Skin epidermis (tissue), 12 donors: ENCODE results near the gene MRPL24.
"Not testable (repeated sequence)": the region's sequence is repeated elsewhere in the genome, so short reads cannot be mapped to it uniquely, and the experiment has no call there.

Experiments used
- H3K27ac ChIP-seq, 21 experiments: fragments of 200-600 bp; sonication (generic) in 11 of 21; one replicate each; pipeline ENCODE4 v1.5.0; 2020; ENCODE audit warnings: mild to moderate bottlenecking in 3 of 21, inconsistent platforms in 2 of 21, moderate library complexity in 2 of 21
- H3K4me3 ChIP-seq, 7 experiments: fragments of 200-600 bp; sonication (generic) in 2 of 7; one replicate each; pipeline ENCODE4 v1.5.0; 2020; ENCODE audit warnings: inconsistent platforms in 2 of 7, mild to moderate bottlenecking in 2 of 7, moderate library complexity in 1 of 7

MRPL24 gene

DNA sequence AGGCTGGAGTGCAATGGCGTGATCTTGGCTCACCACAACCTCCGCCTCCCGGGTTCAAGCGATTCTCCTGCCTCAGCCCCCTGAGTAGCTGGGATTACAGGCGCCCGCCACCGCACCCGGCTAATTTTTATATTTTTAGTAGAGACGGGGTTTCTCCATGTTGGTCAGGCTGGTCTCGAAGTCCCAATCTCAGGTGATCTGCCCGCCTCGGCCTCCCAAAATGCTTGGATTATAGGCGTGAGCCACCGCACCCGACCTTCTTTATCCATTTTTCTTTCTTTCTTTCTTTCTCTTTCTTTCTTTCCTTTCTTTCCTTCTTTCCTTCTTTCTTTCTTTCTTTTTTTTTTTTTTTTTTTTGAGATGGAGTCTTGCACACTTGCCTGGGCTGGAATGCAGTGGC is 24.2 kb upstream of the MRPL24 start:
- not testable (repeated sequence) for H3K27ac ChIP-seq, H3K4me3 ChIP-seq

DNA sequence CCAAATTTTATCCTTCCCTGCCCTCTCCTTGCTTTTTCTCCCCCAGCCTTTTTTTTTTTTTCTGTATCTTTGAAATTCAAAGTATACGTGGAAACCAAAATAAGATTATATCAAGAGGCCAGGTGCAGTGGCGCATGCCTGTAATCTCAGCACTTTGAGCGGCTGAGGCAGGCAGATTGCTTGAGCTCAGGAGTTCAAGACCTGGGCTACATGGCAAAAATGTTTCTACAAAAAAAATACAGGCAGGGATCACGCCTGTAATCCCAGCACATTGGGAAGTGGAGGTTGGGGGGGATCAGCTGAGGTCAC is 19.9 kb upstream of the MRPL24 start:
- no peak overlapping the region for H3K27ac ChIP-seq
- no peak overlapping the region for H3K4me3 ChIP-seq

DNA sequence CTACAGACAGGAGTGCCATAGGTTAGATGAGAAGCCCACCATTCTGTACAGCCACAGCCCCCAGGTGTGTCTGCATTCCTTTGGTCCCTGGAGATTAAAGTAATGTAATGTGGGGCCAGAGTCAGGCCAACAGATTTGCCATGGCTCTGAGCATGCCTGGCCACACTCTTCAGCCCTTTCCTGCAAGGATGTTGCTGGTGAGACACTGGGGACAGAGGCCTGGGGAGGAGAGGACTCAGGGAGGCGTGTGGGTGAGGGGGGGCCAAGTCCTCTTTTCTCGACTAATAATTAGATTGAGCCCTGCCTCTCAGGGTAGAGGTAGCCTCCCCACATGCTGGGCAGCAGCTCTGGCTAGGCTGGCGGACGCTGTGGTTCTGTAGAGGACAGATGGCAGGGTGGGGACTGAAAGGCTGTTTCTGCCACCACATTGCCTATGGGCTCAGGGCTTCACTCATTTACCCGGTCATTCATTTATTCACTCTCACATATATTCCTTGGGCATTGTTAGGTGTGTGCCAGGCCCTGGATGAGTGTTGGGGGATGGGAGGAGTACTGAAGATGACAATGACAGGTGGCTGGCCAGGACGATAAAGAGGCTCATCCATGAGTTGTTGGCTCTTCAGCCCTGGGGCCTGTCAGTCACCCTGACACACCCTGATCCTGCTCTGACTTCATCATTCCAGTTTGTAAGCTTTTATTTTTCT is 19.4 kb upstream of the MRPL24 start:
- Histone ChIP-seq H3K27ac (no peak overlapping the region), H3K4me3 (no peak overlapping the region)

DNA sequence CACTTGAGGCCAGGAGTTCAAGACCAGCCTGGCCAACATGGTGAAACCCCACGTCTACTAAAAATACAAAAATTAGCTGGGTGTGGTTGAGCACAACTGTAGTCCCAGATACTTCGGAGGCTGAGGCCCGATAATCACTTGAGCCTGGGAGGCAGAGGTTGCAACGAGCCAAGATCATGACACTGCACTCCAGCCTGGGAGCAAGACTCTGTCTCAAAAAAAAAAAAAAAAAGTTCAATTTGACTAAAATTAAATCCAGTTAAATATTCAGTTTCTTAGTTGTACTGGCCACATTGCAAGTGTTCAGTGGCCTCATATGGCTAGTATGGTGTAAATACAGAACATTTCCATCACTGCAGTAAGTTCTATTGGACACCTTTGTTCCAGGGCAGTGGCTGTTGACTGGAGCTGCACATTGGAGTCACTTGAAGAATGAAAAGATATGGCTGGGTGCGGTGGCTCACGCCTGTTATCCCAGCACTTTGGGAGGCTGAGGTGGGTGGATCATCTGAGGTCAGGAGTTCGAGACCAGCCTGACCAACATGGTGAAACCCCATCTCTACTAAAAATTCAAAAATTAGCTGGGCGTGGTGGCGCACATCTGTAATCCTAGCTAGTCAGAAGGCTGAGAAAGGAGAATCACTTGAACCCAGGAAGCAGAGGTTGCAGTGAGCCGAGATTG is 16.8 kb upstream of the MRPL24 start:
- not testable (repeated sequence) for H3K4me3 ChIP-seq, H3K27ac ChIP-seq

DNA sequence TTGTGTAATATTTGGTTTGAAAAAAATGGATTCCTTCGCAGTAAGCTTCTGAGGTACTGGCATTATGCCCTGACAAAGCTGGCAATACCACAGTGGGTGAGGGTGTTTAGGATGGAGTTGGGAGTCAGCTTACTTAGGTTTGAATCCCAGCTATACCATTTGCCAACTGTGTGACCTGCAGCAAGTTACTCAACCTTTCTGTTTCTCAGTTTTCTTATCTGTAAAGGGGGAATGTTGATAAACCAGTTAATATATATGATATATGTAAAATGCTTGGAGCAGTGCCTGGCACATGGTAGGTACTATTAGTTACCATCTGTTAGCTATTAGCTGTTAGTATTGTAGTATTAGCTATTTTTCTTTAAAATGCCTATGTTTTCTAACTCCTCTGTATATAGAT is 15.5 kb upstream of the MRPL24 start:
- Histone ChIP-seq H3K27ac (no peak overlapping the region), H3K4me3 (no peak overlapping the region)

DNA sequence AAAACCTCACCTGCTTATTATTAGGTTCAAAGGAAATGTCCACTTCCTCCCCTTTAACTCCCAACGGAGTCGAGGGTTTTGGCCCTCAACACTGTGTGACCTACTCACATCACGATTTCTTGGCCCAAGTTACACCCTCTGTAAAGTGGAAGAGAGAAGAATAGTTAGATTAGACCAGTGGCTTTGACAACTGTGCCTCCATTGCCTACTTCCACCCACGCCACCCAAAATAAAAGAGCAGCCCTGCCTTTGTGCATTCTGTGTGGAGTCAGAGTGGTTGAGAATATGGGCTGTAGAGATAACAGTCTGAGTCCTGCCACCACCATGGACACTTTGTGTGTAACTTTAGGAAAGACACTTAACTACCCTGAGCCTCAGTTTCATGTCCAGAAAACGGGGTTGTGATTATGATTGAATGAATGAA is 14.7 kb upstream of the MRPL24 start:
- Histone ChIP-seq H3K4me3 (no peak overlapping the region), H3K27ac (peak overlapping the region in 1 of 21 experiments; percentile 5)

DNA sequence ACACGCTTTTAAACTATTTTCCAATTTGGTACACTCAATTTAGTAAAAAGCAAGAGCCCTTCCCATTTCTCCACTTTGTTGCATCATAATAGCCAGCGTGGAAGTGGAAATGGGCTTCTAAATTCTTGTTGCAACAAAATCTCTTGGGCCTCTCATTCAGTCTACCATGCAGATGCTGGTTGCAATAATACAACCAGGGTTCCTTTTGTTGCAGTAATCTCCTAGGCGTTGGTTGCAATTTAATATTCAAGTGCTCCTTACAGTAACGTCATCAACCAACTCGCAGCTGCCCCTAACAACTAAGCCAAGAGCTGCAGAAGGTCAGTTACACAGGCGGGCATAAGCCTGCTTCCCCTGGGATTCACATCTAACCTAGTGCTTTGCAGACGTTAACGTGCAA is 13.3 kb upstream of the MRPL24 start:
- no peak overlapping the region for H3K4me3 ChIP-seq
- H3K27ac ChIP-seq = no peak overlapping the region

DNA sequence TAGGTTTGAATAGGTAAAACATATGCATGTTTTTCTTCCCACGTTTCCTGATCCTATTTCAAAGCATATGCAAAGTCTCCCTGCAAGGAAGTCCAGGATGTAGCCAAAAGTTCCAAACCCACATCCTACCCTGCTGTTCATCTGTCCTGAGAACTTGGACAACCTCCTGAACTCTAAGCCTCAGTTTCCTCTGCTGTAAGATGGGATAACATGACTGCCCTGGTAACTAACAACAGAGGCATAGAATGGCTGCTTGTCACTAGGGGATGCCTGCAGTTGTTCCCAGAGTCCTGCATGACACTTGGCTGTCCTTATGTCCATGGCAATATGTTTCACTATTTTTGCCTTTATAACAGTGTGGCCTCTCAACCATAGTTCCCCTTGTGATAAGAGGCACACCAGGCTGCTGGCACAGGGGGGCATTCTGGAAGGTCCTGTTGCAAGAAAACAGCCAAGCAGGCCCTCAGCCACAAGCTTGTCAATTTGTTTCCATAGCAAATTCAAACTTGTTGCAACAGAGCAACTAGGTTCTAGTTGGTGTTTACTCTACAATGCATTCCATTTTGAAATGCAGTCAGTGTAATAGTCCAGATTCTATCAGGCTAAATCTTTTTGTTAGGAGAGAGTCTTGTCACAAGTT is 12.1 kb upstream of the MRPL24 start:
- Histone ChIP-seq H3K4me3 (peak overlapping the region in 3 of 7 experiments; percentile 66 to 94 (median 83)), H3K27ac (peak overlapping the region in 13 of 21 experiments; percentile 97 to 100 (median 99))

DNA sequence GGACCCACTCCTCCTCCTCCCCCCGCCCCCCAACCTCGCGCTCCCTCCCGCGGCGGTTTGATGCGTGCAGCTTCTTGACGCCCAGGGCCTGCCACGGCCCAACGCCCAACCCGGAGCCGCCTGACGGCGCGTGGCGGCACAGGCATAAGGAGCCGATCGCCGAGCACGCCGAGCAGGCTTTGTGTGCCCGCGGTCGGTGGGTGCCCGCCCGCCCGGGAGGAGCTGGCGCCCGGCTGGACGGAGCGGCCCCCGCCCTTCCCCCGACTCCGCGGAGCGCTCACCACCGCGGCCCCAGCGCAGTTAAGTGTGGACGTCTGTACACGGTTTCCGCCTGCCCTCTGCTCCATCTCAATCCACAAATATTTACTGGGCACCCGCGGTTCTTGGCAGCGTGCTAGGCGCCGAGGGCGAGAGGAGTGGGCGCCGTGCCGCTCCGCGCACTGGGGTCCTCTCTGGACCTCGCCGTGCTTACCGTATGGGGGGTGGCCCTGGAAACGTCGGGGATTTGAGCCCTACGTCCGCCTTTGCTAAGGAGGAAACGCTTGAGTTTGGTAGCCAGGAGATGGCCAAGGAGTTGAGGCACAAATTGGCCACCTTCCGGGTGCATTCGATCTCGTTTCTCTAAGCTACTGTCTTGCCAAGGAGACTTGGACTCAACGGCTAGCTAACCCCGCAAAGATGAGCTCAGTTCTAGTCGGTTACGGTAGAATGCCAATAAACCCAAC is 11.0 kb upstream of the MRPL24 start:
- Histone ChIP-seq H3K4me3 (peak overlapping the region; percentile 56 to 99 (median 92)), H3K27ac (peak overlapping the region; percentile 78 to 100 (median 99))

DNA sequence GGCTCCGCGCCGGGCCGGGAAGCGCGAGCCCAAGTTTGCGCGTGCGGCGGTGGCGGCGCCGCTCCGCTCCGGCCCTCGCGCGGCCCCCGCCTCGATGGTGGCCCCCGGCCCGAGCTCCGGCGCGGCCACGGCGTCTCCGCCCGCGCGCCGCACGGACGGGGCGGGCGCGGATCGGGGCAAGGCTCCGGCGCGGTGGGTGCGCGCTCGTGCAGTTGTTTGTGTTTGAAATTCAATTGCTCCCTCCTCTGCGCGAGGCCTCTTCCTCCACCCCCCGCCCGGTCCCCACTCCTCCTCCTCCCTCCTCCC is 10.5 kb upstream of the MRPL24 start, which contains the start of gene HDGF:
Gene HDGF (minus strand): TSS at position 225 of the 306 bp plus-strand sequence. CDS start 246 bp downstream, outside the sequence.
- peak within 1 kb of the TSS; percentile 56 to 99 (median 92) for H3K4me3 ChIP-seq
- H3K27ac ChIP-seq = peak within 1 kb of the TSS; percentile 83 to 100 (median 99)

DNA sequence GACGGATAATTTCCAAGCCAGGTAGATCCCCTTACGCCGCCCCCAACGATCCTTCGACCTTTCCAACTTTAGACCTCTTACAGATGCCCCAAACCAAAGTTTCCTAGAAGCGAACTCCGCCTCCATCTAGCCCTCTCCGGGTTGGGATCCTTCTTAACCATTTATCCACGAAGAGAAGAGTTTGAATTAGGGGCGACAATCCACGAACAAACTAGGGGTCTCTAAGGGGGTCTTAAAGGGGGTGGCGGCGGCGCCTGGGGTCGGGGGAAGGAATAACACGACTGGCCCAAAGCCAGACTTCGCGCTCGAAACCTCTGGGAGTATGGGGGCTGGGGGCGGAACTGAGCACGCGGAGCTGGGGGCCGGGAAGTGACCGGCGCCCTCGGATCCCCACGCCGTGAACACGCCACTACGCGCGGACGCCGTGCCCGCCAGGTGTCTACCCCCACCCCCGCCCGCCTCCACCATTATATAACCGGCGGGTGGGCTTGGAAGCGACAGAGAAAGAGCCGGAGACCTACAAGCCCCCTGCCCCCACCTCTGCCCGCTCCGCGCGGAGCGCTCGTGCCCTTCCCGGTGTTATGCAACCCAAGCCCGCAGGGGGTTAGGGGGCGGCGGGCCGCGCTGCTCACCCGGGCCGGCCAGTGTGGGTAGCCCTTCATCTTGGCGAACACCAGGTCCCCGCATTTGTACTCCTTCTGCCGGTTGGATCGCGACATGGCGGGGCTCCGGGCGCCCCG is 10.0 kb upstream of the MRPL24 start:
- peak overlapping the region; percentile 56 to 99 (median 92) for H3K4me3 ChIP-seq
- H3K27ac ChIP-seq = peak overlapping the region; percentile 83 to 100 (median 99)

DNA sequence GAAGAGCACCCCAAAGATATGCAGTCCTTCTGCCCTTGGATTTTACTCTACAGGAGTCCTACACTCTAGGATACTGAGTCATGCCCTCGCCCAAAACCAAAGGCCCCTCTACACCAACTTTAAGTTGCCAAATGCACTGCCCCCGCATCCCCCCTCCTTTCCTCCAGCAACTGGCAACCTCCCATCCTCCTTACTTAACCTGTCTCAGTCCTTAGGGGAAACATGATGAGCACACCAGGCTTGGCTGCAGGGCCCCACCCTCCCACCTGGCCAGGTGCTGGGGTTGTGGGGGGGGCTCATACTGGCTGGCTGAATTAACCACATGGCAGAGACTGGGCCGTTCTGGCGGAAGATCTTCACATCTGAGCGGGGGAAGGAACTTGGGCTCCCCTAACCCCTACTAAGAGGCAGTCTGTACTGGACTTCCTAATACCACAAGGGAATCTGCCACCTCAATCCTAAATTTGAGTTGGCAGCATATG is 9.3 kb upstream of the MRPL24 start:
- H3K27ac ChIP-seq = peak overlapping the region; percentile 83 to 100 (median 99)
- H3K4me3 ChIP-seq = peak overlapping the region; percentile 56 to 99 (median 92)

DNA sequence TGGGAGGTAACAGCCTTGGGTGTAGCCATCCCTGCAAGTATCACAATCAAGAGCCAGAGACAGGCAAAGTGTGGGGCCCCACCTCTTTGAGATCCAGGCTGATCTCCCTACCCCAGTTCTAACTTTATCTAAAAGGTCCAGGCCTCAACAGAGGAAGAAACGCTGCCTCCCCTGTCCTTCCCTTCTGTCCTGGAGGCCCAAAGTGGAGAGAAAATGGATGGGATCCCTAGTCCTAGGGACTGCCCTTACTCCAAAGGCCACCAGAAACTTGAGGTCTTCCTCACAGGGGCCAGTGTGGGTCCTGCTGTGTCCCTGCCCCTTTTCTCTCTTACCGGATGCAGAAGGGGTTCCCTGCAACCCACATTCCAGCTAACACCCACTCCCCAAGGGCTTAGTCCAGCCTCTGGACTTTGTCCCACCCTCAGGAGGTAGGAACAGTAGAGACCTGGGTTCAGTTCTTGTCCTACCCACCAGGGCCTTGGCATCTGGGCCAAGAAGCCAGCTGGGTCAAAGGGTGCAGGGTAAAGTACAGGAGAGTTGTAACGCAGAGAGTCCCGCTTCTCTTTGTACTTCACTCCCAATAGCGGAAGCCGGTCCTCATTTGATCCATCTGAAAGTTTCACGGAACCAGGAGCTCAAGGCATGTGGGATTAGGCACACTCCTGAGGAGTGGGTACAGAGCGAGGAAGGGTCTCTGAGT is 8.7 kb upstream of the MRPL24 start:
- Histone ChIP-seq H3K27ac (peak overlapping the region; percentile 83 to 100 (median 99)), H3K4me3 (peak overlapping the region; percentile 56 to 99 (median 92))

DNA sequence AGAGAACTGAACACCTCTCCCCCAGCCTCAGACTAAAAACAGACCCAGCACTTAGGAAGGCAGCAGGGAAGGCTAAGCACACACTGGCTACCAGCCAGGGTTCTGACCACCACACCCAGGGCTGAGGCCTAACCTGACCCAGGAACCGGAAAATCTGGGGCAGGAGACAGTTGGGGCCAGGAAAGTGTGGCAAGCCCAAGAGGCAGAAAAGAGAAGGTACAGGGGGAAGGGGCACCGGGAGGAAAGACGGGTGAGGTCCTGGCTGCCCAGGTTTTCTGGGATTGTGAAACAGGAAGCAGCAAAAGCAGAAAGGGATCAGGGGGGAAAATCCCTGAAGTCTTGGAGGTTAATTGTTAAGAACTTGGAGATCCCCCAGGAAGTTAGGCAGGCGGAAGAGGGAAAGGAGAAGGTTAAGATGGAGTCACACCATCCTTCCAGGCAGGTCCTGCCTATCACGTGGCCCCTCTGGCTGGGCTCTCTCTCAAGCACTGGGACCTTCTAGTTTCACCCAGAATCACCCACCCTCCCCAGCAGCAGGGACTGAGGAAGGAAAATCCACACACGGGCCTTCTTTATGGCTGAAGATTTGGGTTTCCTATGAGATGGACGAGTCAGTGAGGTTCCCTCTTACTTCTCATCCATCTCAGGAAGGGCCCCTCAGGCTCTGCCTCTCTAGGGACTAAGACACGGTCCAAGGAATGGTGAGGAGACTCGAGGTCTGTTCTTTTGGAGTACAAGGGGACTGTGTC is 8.0 kb upstream of the MRPL24 start:
- Histone ChIP-seq H3K4me3 (peak overlapping the region; percentile 56 to 99 (median 92)), H3K27ac (peak overlapping the region; percentile 83 to 100 (median 99))

DNA sequence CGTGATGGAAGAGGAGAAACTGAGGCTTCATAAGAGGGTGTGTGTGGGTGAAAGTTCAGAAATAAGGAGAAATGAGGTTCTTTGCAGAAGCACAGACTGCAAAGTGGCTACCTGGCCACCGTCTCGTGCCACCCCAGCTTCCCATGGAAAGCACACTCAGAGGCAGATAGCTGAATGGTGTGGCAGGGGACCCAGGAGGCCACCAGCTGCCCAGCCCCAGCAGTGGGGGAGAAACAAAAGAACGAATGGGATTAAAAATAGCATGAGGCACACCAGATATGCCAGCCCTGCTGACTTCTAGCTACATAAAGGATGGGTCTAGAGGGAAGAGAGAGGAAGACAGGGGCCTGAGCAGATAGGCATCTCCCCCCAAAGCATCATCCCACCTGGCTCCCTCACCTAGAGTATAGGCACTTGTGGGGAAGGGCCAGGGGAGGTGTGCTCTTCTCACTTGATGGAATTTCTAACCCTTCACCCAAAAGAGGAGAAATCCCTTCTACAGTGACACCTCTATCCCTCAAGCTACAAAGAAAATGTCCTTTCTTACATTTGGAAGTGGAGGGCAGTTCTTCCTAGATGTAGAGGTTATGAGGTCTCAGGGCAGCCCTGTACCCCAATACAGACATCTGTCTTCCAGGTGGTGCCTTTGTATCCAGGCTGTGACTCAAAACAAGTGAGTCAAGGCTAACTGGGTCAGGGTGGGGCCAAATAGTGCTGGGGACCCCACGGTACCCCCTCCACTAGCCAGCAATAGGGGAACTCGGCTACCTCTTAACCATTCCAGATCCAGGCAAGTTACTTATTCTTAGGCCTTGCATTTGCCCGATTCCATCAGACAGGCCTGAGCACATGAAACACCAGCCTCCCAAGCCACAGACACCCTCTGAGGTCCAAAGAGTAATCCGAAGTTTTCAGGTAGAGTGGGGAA is 7.1 kb upstream of the MRPL24 start:
- H3K27ac ChIP-seq = peak overlapping the region; percentile 83 to 100 (median 99)
- peak overlapping the region; percentile 22 to 99 (median 92) for H3K4me3 ChIP-seq

DNA sequence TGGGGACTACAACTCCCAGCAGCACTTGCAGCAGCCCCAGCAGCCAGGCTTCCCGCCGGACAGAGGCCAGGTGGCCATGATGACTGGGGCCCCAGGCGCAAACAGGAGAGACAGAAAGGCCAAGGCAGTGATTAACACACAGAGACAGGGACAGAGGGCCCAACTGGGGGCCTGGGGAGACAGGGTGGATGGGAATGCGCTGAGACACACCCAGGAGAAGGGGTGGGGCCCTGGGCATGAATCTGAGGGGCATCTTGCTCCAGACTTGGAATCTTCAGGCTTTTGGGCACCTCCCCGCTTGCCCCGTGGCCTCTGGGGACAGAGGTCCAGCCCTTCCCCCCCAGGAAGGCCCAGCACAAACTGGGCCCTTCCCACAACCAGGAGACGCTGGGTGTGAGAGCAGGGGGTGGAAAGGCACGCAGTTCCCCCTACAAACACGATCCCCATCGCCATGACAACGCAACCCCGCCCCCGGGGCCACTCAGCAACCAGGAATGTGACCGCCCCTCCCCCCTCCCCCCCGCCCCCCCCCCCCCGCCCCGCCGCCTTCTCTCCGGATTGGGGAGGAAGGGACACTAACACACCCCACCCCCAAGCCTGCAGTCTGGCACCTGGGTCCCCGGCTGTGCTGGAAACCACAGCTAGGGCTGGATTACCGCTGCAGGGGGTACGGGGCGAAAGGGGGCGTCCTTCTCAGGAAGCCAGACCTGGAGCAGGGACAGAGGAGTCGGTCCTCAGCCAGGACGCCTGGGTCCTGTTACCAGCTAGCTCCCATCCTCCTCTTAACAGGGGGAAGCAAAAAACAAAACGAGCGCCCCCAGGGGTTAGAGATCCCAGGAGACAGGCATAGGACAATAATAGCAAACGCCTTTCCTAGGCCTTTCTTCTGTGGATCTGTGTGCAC is 6.1 kb upstream of the MRPL24 start:
- peak overlapping the region; percentile 79 to 100 (median 99) for H3K27ac ChIP-seq

More for the DNA sequence above, 6.1 kb upstream of the MRPL24 start:
- peak overlapping the region; percentile 22 to 97 (median 66) for H3K4me3 ChIP-seq
